Activated CD8-positive, alpha-beta memory T cell treated with anti-CD3 and anti-CD28 coated beads for 1 hour (primary cell): ENCODE results near the gene CCDC85A.

Source experiments
- DNase-seq, 2 donors: peaks; one replicate each; pipeline ENCODE4 v3.0.0-alpha.2; 2020; ENCODE audit warnings: low read depth in 1 of 2; ENCODE audit errors: extremely low read depth in 1 of 2

CCDC85A gene

DNA sequence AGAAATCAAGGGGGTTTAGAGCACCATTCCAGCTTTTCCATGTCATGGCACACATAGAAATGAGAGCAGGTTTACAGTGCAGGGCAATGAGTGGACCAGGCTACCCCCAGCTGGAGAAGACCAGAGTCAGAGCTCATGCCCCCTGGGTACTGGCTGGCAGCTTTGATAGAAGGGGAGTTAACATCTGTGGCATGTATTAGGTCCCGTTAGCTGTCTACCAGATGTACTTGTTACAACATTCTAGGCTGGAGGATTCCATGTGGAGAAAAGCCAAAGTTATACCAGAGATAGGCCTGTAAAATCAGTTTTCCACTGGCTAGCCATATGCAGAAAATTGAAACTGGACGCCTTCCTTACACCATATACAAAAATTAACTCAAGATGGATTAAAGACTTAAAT, 109.2 kb downstream of the CCDC85A start:
- DNase-seq: no peak

DNA sequence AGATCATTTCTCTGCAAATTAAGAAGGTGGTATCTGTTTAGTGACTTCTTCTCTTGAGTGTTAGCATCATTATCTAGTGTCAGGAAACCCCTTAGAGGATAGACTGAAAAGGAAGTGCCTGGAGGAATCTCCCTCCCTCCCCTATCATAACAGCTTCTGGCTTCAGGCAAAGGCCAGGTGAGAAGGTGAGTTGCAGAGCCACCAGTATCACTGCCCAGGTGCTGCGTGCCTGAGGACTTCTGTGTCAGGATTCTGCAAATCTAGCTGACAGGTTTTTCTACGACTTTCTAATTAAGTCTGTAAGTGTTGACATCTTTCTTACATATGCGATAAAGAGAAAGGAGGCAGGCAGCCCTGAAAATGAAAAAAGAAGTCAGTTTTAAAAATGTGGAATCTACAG, 111.9 kb downstream of the CCDC85A start:
- DNase-seq: no peak

DNA sequence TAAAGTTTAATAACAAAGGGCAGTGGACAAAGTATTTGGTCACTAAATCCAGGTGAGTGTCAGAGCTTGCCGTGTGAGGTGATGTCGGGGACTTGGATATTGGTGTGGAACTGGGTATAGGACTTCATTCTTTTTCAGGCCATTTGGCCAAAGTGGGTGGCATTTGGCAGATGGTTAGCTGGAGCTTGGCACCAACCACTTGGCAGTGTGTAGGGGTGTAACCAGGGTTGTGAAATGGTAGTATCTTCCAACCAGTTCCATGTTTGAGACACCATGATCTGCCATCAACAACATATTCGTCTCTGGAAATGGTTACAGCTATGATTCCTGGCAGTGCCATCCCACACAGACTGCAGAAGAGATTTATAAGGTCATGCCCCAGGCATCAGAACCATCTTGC, 113.9 kb downstream of the CCDC85A start:
- no peak for DNase-seq

DNA sequence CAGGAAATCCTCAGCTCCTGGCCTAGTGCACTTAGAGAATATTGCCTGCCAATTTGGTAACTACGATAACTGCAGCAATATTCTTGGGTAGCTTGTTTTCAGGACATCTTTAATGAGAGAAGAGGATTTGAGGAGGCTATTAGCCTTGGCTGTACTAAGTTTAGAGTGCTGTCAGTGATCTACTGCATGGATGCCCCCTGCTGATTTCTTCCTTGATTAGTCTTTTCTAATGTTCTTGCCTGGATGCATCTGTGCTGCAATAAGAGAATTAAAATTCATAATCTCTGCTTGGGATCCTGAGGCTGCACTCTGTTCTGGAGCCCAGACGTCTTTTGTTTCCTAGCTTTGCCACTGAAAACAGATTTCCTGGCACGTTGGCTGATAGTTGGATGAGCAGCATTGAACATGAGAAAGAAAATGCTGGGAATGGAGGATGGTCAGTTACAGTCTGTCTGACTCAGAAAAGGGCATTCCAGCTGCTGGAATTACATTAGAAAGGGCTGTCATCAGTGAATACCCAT, 115.4 kb downstream of the CCDC85A start:
- no peak for DNase-seq

DNA sequence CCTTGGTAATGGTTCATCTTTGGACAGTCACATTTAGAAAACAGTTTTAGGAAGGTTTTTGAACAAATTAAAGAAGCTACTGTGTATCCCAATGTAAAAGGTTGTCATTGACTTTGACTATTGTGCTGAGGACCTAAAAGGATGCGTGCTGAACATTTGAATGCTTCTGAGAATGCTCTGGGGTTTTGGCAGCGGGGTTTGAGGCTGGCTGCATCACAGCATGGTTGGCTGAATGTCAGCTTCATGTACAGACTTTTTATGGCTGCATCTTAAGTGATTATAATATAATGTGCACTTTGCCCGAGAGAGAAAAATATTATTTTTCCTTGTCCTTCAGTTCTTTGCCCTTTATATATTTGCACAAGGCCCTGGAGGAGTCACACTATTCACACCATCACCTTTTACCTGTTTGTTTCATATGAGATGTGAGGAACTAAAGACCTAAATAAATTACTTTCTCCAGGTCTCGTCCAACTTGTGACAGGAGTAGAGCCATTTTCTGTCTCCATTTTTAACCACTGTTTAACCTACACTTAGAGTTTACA, 125.9 kb downstream of the CCDC85A start:
- DNase-seq: no peak

DNA sequence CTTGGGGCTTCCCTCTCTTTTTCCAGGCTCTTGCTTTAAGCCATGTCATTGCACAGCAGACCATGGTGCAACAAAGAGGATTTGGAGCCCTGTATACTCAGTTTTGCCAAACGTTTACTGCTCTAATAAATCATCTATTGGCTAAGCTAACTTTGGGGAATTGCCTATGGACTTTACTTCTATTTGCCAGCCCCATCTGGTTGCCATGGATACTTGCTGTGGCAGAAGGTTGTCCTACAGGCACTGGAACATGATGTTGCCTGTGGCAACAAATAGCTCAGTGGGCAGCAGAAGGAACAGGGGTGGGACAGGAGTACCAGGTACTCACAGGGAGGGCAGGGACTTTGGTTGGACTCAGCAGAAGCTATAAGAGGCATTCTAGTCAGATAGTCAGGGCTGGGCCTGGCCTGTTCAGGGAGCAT, 129.7 kb downstream of the CCDC85A start:
- no peak for DNase-seq

DNA sequence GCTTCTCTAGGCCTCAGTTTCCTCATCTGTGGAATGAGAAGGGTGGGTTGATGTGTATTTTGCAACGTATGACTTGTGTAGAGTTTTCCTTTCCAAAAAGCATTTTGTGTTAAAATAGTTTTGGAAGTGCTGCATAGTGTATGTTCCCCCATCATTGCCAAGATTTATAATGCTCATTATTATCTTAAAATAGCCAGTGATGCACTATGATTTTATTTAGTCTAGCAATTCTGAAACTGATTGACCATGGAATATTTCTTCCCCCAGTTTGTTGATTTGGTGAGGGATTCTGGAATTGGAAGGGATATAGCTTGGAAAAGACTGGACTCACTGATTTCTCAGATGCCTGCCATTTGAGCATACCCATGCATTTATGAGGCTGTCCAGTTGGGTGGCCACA, 130.6 kb downstream of the CCDC85A start:
- DNase-seq: no peak

DNA sequence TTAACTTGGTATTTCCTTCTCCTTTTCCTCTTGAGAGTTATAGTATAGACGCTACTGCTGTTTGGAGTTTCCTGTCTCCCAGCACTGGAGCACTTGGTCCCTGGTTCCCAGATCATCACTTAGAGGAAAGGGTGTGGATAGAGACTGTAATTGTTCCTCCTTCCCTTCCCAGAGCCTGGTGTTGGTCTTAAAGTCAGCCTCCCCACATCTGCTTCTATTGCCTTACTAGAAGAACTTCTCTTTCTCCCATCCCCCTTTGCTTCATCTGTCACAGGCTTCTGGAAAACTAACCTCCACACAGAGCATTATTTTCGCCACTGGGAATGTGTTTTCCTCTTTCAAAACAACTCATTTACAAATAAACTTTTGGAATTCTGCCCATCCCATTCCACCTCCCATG, 131.0 kb downstream of the CCDC85A start:
- DNase-seq: no peak

DNA sequence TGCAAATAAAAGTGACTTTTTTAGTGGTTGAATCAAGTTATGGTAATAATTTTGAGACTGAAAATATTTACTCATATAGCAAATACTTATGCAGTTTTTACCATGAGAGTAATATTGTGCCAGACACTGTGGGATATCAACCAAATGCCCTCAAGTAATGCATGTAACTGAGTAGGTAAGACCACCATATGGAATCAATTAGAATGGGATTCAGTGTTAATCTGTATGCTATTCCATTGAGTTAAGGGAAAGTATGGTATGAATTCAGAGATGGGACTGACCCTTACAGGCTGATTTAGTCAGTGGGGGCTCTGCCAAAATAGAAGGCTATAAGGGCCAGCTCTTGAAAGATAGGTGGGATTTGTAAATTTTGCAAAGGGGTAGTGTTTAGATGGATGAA, 131.6 kb downstream of the CCDC85A start:
- DNase-seq: no peak

DNA sequence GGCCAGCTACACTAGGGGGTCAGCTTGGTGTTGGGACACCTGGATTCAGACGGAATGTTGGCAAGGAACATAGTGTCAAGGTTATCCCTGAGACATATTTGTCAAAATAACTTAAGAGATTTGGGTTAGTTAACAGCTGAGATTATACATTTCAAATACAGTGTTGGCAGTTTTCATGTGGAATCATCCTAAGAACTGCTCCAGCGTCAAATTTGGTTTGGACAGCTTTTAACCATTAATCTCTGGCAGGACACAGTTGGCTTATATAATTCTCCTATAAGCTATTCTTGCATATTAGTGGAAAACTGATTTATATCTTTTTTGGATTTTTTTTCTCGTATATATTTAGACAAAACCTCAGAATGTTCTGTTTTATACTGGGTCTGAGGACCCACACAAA, 132.2 kb downstream of the CCDC85A start:
- DNase-seq: no peak

DNA sequence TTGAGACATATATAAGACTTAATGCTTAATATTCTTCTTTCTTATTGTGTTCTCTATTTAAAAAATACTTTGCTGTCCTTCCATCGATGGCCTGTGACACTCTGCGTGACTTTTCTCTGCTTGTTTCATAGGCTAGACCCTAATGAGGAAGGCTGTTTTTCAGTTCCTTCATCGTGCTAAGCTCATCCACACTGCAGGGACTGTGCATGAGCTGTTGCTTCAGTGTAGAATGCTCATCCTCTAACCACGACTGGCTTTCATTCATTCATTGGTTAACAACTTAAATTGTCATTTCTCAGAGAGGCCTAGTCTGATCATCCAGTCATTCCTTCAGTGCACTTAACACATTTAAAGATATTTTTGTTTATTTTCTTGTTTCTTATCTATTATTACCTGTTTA, 134.4 kb downstream of the CCDC85A start:
- DNase-seq: no peak

DNA sequence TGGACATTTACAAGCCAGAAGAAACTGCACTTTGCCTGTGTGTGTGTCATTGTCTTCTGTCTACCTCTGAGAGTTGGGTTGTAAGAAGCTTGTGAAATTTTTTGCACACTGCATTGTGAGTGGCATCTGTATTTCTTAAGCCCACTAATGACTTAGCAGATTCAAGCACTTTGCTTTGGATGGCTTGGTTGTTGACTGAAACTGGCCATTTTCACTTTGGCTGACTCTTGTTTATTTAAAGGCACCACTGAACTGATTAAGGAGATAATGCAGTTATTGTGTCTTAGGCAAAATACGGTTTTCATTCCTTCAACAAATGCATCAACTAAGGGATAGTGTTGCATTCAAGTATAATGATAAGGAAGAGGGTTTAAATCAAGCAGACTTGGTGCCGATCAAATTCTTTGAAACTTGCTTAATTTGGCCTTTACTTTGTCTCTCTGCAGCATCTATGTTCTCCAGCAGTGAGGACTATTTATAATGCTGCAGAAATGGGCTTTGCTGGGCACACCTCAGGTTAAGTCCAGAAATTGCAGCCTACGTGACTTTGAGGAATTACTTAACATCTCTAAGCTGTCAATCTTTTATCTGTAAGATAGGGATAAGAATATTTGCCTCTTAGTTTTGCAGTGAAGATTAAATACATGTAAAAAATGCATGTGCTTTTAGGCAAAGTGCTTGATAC, 142.0 kb downstream of the CCDC85A start:
- DNase-seq: no peak

DNA sequence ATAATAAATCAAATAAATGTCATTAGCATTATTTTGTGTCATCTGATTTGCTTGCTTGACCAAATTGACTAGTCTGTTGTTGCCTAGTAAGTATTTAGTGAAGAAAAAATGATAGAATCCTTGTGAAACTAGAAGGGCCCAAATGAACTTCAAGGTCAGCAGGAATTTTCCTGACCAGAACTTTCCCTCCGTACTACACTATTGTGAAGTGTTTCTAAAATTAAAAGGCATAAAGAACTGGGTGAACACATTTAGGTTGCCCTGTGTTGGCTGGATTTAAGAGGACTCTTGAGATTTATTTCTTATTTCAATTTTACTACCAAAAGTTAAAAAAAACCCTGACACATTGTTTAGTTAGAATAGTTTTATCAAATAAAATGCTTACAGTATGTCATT, 142.6 kb downstream of the CCDC85A start:
- DNase-seq: no peak

DNA sequence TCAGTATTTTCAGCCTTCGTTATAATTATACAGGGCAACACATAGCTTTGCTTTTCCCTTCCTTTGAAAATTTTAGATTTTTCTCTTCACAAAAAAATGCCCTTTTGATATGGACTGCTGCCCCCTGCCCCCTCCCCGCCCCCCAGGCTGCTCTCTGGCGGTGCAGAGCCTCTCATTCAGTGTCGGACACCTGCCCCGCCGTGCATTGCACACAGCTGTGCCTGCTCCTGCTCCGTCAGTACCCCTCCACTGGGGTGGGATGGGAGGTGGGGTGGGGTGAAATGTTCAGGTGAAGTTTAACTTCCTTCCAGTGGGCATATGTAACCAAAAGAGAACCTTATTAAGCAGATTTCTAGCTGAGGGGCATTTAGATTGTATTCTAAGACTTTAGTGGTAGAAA, 148.0 kb downstream of the CCDC85A start:
- DNase-seq: no peak

DNA sequence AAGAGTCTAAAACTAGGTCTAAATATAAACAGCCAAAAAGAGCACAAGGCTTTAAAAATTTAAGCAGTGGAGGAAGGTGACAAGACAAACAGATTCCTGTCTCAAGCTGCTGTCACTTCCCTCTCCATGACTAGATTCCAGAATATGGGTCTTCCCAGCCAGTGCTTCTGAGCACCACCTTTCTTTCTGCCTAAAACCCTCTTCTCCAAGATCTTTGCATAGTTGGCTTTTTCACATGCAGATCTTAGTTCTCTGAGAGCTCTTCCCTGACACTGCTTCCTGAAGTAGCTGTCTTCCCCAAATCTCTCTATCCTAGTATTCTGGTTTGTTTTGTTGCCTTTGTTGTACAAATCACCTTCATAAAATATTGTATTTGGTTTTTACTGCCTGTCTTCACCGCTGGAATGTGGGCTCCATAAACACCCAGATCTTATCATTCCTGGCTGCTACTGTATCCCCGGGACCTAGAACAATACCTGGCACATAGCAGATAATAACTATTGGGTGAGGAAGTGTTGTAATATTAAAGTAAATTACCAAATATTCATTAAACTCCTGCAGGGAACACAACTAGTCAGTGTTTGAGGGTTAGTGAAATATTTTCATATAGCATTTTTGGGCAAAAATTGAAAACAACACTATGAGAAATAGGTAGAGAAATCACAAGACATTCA, 150.2 kb downstream of the CCDC85A start:
- no peak for DNase-seq

DNA sequence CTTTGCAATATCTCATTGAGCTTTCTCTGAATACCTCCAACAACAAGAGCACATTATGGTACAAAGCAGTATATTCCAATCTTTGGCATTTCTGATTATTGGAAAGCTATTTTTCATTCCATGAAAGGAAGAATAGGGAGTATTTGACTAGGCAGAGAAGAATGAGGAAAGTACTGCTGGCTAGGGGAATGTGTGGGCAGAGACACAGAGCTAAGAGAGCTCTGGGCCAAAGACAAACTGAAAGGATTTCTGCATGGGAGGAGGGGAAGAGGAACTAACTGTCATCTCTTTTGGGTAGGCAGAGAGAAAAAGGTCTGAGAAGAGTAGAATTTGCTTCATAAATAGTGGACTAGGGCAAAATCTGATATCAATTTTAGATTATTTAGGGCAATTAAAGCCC, 150.8 kb downstream of the CCDC85A start:
- no peak for DNase-seq

DNA sequence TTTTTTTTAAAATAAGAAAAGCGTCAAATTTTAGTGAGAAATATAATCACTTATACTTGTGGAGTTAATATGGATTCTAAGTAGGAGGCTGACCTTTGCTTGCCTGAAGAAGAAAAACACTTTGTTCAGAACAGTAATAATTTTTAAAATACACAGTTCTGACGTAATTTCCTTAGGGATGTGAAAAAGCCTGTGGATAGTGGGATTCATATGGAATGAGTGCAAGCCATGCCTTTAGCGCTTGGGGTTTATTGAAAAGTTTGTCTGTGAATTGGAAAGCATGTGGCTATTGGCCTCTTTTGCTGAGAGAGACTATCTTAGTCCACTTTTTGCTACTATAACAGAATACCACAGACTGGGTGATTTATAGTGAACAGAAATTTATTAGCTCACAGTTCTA, 151.3 kb downstream of the CCDC85A start:
- DNase-seq: no peak

DNA sequence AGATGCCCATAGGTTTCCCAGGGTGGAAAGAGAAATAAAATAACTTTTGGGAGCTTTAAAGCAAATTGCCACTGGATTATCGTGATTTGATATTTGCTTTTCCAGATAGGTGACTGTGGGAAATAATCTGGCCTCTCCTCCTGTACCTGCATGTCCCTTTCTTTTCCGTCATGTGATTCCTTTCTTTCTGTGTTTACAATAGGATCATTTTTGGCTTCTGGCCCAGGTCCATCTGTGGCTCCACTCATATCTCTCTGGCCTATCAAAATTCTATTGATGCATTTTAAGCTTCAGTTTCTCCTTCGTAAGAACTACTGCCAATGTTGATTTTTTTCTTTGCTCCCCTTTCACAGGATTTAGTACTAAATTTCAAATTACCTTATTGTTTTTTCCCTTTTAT, 153.6 kb downstream of the CCDC85A start:
- no peak for DNase-seq

DNA sequence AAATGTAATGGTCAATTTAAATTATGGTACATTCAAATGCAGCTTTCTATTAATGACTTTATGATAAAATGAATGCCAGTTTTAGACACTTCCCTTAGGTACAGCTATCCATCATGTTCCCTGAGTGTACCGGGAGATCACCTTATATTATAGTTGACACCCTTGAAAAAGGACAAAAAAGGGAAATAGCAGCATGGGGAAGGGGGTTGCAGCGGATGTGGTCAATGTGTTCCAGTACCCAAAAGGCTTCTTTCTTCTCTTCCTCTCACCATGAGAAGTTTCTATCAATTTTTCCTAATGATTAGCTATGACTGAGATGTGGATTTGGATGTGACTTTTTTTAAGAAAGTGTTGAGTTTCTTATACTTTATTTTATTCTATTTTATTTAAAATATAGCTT, 154.4 kb downstream of the CCDC85A start:
- DNase-seq: no peak

DNA sequence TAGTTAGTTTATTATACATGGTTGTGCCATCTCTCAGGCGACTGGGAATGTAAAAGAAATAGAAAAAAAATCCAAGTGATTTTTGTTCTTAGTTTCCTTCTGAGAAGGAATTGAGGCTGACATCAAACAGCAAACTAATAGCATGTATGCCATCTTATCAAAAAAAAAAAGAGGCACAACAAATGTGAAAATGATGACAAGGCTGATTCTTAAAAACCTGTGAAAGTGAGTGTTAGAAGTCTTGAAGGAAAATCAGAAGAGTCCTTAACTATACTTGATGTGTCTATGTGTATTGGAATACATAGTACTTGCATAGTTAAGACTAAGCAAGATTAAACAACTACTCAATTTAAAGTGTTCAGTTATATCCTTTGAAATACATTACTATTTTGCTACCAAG, 161.0 kb downstream of the CCDC85A start:
- DNase-seq: no peak

DNA sequence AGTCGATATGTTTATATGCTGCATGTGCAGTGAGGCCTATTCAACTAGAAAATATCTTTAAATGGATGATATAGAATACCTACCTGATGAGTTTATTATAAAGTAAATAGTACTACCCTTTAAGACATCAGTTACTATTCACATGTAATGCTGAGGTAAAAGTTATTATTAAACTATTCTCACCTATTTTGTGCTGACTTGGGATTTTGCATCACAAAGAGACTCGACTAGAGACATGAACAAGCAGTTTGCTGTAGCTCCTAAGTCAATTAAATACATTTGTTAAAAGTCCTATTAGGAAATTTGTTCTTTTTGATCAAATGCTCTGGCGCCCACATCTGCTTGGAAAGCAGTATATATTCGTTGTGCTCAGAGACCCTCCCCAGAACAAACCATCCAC, 164.1 kb downstream of the CCDC85A start:
- no peak for DNase-seq
